Stimulated activated CD4-positive, alpha-beta T cell treated with anti-CD3 and anti-CD28 coated beads, Interleukin-12 subunit alpha, Interleukin-12 subunit beta, amount 100 ng/mL, for 4 hours (primary cell): Measurements from ENCODE around the gene DPY19L2.
"Not testable (repeated sequence)": the region's sequence is repeated elsewhere in the genome, so short reads cannot be mapped to it uniquely, and the experiment has no call there.

Experiments used
- DNase-seq: peaks from one replicate; pipeline ENCODE4 v3.0.0-alpha.2; 2020

DPY19L2 gene

DNA sequence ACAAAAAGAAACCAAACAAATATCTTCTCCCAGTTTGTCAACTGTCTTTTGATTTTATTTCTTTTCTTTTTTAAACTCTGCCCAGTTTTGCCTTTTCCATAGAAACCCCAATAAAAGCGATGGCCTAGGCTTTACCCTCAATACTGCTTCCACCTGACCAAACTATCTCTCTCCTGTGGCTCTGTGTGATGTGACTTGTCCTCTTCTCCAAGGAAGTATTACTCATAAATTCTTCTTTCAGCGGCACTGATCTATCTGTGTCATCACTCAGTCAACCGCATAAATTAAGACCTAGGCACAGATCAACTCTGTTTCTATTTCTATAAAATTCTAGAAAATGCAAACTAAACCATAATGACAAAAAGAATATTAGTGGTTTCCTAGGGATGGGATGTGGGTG lies 9.8 kb downstream of the DPY19L2 start:
- not testable (repeated sequence) for DNase-seq

DNA sequence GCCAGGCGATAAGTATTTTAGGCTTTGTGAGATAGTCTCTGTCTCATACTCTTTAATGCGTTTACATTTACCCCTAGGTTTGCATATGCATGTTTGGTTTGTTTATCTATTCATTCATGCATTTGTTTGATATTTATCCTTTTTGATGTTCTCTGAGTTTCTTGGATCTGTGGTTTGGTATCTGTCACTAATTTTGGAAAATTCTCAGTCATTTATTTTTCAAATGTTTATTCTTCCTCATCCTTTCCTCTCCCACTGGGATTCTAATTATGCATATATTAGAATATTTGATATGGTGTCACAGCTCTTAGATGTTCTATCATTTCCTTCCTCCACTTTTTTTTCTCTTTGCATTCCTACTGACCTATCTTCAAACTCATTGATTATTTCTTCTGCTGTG lies 11.9 kb downstream of the DPY19L2 start:
- DNase-seq = not testable (repeated sequence)

DNA sequence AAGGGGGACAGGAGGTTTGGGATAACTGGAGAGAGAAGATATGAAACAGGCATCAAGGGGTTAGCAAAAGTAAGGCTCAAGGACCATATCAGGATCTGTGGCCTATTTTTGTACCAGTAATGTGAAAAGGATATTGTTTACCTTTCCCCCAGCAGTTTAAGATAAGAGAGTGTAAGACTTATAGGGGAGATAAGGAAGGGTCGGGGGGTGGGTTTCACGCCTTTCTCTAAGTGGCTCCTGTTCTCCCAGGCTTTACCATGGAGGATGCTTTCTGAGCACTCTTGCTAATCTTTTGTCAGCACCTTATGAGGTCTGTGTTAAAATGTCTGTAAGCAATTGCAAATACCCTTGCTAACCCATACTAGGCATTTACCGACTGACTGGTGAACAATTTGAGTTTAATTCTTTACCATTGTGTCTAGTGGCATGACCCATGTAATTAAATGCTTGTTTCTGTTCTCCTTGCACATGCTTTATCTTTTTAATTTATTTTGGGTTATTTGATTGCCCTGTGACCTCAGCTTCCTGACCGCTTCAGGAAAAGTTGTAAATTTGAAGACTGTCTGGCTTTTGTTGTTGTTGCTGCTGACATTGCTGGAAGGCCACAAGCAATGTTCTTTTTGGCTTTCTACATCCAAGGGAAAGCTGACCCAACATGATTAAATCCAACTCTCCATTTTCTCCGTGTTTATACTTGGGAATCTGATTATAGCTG lies 12.6 kb downstream of the DPY19L2 start:
- DNase-seq = not testable (repeated sequence)

DNA sequence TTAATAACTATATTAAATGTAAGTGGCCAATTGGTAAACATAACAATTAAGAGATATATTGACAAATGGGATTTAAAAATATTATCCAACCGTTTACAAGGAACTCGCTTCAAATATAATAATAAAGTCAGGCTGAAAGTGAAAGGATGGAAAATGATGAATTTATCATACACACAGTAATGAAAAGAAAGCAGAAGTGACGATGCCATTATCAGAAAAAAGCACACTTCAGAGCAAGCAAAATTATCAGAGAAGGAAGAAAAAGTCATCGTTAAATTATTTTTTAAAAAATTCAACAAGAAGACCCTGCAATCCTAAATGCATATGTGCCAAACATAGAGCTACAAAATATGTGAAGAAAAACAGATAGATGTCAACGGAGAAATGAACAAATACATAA lies 13.8 kb downstream of the DPY19L2 start:
- not testable (repeated sequence) for DNase-seq

DNA sequence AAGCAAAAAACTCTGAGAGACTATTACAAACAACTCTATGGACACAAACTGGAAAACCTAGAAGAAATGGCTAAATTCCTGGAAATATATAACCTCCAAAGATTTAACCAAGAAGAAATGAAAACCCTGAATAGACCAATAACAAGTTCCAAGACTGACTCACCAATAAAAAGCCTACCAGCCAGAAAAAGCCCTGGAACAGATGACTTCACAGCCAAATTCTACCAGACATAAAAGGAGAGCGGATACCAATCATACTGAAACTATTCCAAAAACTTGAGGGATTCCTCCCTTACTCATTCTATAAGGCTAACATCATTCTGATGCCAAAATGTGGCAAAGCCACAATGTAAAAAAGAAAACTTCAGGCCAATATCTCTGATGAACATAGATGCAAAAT lies 18.8 kb downstream of the DPY19L2 start:
- not testable (repeated sequence) for DNase-seq

DNA sequence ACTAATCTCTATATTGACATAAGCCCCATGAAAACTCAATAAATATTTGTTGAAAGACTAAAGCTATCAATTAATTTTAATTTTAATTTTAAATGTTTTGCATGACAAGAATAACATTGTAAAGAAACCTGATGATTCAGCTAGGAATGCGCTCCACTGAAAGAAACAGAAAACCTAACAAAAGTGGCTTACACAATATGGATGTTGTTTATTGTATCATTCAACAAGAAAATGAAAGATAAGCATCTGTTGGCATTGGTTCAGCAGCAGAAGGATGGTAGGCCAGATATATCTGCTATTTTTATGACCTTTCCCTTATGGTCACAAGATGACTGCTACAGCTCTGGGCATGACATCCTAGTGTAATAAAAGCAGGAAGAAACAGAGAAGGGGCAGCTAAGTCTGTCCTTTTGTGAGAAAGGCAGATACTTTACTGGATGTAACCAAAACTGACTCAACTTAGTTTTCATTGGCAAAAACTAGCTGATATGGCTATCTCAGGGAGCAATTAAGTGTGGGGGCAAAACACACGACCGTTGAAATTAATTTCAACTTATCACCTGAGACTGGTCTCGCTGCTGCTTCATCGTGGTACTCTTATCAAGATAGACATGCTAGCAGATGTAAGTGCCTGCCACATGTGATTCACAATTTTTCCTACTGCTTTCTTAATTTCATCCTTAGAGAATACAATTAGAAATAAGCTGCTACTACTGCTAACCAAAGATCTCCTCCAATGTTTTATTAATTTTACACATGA lies 24.7 kb downstream of the DPY19L2 start:
- DNase-seq = not testable (repeated sequence)

DNA sequence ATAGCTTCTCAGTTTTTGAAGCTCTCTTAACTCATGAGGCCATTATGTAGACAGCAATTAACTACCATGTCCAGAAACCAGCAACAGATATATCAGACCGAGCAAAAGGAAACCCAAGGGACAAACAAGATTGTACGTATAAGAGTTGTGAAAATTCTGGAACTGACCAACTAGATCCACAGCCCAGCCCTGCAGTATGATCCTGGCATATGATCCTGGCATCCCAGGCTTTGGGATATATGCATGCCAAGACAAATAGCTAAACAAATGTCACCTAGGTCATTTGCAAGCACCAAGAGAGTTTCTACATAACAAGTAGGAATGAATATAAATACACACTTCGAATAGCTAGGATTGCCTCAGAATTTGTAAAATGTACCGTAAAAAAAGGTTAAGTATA lies 44.0 kb downstream of the DPY19L2 start:
- not testable (repeated sequence) for DNase-seq

DNA sequence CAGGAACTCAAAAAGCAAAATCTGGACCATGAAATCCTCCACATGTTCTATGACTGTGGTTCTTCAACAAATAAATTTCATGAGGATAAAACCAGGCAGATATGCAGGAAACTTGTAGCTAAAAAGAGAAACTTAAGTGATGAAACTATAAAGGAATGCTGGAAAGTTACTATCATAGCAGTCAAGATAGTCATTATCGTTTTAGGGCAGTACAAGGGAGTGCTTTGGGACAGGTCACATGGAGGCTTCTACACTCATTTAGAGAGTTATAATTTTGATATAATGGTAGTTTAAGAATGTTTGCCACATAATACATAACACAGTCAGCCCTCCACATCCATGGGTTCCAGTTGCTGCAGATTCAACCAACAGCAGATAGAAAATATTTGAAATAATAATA lies 52.7 kb downstream of the DPY19L2 start:
- DNase-seq = not testable (repeated sequence)

DNA sequence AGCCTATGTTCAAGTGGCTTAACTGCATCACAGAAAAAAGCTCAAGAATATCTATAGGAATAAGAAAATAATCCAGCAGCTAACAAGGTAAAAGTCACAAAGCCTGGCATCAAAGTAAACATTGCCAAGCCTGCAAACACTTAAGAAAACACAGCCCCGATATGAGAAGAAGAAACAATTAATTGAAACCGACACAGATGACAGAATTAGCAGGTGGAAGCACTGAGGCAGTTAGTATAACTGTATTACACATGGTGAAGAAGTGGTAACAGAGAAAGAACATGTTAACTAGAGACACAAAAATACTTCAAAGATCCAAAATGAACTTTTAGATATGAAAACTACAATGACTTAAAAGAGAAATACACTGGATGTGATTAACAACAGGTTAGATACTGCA lies 57.0 kb downstream of the DPY19L2 start:
- DNase-seq = not testable (repeated sequence)

DNA sequence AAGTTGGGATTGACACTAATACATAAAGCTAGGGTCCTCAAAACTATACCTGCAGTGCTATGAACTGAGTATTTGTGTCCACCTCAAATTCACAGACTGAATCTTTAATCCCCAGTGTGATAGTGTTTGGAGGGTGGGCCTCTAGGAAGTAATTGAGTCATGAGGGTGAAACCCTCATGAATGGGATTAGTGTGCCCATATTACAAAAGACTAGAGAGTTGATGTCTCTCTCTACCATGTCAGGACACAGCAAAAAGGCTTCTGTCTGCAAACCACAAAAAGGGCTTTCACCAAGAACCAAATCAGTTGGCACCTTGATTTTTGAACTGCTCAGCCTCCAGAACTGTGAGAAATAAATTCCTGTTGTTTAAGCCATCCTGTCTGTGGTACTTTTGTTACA lies 59.0 kb downstream of the DPY19L2 start:
- DNase-seq = not testable (repeated sequence)

DNA sequence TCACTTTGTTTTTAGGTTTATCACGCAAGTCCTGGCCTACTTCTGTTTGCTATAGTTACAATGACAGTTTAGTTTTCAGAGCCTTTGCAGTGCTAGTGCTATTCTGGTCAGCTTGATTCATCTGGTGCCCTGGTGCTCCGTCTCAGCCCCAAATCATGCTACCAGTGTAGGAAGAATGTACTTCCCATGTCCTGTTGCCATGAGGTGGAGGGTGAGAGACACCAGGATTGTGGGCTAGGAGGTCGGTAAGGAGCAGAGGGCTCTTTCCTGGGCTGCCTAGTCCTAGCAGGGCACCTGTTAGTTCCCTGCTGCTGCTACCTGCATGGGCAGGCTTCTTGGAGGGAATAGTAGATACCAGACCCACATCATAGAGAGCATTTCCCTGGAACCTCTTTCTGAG lies 63.3 kb downstream of the DPY19L2 start:
- not testable (repeated sequence) for DNase-seq

DNA sequence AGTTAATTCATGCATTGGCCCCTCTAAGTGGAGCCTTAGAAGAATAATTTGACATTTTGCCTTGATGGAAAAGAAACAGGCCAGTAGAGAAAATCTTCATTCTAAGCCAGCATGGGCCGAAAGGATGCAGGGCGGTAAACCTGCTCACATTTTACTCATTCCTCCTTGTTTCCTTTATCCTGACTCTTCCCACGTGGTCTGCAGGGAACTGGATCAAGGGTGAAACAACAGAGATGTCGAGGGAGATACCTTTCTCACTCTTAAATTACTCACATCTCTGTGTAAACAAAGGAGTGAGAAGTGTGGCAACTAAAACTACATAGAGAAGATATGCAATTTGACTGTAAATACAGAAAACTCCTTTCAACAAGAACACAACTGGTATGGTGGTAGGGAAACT lies 73.5 kb downstream of the DPY19L2 start:
- DNase-seq = not testable (repeated sequence)

DNA sequence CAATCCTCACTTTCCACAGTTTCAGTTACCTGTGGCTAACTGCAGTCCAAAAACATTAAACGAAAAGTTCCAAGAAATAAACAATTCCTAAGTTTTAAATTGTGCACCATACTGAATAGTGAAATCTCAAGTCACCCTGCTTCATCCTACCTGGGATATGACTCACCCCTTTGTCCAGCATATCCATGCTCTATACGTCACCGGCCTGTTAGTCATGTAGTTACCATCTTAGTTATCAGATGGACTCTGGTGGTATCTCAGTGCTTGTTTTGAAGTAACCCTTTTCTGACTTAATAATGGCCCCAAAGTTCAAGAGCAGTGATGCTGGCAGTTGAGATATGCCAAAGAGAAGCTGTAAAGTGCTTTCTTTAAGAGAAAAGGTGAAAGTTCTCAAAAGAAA lies 83.9 kb downstream of the DPY19L2 start:
- DNase-seq = not testable (repeated sequence)

DNA sequence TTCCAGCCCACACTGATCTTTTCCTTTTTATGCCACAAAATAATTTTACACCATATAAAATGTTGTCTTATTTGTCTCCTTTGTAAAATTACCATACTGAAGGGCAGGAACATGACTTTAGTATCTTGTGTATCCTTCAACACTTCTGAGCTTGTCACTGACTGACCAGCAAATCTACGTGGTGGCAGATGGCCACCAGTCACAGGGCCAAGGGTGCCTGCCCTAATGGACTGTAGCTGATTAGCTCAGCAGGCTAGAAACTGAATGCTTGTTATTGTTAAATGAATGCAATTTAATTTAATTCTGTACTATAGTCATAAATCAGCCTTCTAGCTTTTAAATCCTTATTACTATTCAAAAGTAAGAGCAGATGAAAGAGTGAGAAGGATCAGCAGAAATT lies 85.0 kb downstream of the DPY19L2 start:
- not testable (repeated sequence) for DNase-seq

DNA sequence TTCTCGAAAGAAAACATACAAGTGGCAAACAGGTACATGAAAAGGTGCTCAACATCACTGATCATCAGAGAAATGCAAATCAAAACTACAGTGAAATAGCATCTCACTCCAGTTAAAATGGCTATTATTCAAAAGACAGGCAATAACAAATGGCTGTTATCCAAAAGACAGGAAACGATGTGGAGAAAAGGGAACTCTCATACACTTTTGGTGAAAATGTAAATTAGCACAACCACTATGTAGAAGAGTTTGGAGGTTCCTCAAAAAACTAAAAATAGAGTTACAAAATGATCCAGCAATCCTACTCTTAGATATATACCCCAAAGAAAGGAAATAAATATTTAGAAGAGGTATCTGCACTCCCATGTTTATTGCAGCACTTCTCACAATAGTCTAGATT lies 90.7 kb downstream of the DPY19L2 start:
- not testable (repeated sequence) for DNase-seq

DNA sequence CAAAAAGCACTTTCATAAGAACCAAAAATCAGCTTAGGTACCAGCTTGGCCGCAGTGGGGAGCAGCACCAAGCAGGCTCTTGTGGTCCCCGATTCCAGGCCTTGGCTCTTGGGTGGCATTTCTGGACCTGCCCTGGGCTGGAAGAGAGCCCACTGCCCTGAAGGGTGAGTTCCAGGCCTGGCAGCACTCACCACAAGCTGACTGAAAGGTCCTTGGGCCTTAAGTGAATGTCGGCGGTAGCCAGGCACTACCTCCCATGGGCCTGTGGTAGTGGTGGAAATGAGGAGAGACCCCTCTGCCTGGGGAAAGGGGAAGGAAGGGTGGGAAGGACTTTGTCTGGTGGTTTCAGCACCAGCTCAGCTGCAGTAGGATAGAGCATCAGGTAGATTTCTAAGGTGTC lies 96.3 kb downstream of the DPY19L2 start:
- DNase-seq = not testable (repeated sequence)

DNA sequence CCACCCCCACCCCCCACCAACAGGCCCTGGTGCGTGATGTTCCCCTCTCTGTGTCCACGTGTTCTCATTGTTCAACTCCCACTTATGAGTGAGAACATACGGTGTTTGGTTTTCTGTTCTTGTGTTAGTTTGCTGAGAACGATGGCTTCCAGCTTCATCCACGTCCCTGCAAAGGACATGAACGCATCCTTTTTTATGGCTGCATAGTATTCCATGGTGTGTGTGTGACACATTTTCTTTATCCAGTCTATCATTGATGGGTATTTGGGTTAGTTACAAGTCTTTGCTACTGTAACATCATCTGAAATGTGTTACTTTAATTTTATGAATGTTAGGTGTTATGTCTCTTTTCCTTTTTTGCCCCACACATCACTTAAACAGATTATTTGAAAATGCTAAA lies 109.8 kb downstream of the DPY19L2 start:
- not testable (repeated sequence) for DNase-seq

DNA sequence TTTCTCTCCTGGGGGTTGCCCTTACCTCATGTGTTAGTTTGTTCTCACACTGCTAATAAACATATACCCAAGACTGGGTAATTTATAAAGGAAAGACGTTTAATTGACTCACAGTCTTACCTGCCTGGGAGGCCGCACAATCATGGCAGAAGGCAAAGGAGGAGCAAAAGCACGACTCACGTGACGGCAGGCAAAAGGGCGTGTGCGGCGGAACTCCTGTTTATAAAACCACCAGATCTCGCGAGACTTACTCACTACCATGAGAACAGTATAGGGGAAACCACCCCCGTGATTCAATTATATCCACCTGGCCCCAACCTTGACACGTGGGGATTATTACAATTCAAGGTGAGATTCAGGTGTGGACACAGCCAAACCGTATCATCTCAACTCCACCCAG lies 116.9 kb downstream of the DPY19L2 start:
- DNase-seq = not testable (repeated sequence)

DNA sequence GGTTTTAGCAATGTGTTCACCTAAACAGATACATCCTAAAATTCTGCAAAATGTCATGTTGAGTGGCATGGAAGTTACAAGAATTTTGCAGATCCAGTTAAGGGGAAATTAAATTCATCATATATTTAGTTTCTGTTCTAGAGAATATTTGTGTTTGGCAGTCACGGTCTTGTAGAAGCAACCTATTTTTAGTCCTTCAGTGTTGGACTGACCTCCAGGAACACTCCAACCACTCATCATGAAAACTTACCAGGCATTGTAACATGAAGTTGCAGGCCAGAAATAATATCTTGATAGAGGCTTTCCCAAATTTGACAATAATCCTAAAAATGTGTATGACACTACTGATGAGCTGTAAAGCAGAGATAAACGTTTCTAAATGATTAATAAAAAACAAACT lies 119.3 kb downstream of the DPY19L2 start:
- DNase-seq = not testable (repeated sequence)

DNA sequence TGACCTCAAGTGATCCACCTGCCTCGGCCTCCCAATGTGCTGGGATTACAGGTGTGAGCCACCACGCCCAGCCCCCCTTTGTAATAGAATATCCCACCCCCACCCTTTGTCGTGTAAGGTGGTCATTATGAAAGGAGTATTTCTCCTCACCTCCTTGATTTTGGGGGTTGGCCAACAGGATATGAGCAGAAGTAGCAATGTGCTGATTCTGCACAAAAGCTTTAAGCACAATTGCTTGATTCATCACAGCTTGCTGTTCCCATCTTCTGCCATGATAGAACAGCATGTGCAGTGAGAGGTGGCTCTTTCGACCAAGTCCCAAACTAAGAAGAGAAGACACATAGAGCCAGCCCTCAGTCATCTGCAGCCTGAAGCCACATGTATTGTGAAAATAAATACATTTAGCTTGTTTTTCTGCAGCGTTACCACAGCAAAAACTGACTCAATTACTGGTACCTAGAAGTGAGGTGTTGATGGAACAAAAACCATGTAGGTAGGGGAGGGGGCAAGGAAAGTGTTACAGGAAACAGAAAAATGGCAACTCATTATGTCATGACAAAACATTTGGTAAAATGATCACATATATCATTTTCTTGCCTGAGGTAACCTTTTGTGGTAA lies 122.9 kb downstream of the DPY19L2 start:
- not testable (repeated sequence) for DNase-seq

DNA sequence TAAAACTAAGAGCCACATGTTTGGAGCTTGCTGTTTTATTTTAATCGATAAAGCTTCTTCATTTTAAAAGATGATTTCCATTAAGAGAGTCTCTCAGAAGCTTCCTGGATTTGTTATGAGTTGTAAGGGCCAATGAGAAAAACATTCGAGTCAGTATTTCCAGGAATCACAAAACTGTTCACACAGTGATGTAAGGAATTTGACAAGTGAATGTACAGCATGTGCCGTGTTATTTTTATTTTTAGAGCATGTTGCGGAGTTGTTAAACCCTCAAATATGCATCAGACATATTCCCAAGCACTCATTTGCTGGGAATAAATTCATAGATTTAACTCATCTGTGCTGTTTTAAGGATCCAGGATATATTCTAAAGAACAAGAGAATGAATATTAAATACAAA lies 129.6 kb downstream of the DPY19L2 start:
- not testable (repeated sequence) for DNase-seq

DNA sequence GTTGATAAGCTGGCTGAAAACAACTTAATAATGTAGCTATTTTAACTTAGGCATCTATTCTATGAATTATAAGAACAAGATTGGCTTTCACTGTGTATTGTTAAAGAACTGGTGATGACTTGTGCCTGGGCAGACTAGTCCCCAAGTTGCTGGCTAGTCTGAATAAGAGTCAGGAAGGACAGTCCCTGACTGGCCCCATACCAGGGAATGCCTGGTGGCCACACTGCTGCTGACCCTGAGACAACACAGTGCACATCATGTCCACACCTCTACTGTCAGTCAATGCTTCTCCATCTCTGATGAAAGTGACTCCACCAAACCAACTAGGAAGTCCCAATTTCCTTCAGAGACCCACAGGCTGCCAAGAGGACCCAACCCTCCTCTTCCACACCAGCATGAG lies 130.5 kb downstream of the DPY19L2 start:
- not testable (repeated sequence) for DNase-seq

DNA sequence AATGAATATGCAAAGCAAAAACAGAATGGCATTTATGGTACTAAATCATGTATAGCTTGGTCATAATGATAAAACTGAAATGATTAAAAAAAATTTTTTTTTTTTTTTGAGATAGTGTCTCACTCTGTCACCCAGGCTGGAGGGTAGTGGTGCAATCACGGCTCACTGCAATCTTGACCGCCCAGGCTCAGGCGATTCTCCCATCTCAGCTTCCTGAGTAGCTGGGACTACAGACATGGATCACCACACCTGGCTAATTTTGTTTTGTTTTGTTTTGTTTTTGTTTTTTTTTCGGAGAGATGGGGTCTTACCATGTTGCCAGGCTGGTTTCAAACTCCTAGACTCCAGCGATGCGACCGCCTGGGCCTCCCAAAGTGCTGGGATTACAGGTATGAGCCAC lies 138.7 kb downstream of the DPY19L2 start:
- DNase-seq = not testable (repeated sequence)

DNA sequence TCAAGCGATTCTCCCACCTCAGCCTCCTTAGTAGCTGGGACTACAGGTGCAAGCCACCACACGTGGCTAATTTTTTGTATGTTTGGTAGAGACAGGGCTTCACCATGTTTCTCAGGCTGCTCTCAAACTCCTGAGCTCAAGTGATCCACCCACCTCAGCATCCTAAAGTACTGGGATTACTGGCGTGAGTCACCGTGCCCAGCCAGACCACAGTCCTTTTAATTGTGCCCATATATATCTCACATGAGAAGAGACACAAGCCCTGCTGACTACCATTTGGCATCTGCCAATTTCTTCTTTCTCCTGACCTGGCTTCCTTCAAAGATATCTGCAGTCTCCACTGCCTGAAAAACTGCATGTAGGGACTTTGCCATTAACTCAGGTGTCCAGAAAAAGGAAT lies 142.5 kb downstream of the DPY19L2 start:
- DNase-seq = no peak
